AG10803 (cell line): Measurements from ENCODE around the gene LGALS7.

Experiments
- DNase-seq: peaks from one replicate; pipeline ENCODE4 v3.0.0; 2010; ENCODE audit warnings: low read depth
- H3K4me3 ChIP-seq: 2 replicates; pipeline ENCODE4 v1.5.1; 2011; ENCODE audit warnings: mild to moderate bottlenecking, low read length, control low read depth
- TF ChIP-seq, protein P1 (sequence below): conservative IDR thresholded peaks from 2 replicates; pipeline ENCODE4 v1.5.1; 2011; ENCODE audit warnings: mild to moderate bottlenecking, low read length, control low read depth, inconsistent platforms

Gene LGALS7

DNA sequence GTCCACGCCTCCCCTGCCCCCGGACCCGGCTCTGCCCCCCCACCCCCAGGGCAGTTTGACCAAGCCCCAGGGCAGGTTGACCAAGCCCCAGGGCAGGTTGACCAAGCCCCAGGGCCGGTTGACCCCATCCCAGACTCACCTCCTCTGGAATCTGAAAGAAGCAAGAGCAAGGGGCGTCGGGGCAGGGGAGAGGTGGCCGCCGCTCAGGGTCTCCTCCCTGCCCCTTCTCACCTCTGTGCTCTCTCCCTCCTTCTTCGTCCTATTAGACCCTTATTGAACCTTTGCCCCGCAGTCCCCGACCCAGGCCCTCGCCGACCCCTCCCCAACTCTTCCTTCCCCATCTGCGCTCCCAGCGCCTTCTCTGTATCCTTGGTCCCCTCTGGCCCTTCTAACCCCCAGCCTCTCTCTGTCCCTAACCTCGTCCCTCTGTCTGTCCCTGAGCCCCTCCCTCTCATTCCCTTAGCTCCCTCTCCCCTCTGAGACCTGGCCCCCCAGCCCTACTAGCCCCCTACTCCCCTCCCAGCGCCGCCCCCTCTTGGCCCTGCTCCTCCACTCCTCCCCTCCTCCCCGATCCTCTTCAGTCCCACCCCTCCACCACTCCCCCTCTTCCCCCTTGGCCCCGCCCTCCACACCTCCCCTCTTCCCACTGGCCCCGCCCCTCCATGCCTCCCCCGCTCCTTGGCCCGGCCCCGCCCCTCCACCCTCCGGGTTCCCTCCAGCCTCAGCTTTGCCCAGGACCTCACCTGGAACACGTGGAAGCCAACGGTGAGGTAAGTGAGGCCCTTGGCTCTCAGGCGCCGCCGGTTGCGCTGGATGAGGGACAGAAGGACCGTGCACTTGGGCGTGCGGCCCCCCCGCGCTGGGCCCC lies 36.7 kb downstream of the LGALS7 start:
- no peak overlapping the region for H3K4me3 ChIP-seq
- TF ChIP-seq, protein P1, sequence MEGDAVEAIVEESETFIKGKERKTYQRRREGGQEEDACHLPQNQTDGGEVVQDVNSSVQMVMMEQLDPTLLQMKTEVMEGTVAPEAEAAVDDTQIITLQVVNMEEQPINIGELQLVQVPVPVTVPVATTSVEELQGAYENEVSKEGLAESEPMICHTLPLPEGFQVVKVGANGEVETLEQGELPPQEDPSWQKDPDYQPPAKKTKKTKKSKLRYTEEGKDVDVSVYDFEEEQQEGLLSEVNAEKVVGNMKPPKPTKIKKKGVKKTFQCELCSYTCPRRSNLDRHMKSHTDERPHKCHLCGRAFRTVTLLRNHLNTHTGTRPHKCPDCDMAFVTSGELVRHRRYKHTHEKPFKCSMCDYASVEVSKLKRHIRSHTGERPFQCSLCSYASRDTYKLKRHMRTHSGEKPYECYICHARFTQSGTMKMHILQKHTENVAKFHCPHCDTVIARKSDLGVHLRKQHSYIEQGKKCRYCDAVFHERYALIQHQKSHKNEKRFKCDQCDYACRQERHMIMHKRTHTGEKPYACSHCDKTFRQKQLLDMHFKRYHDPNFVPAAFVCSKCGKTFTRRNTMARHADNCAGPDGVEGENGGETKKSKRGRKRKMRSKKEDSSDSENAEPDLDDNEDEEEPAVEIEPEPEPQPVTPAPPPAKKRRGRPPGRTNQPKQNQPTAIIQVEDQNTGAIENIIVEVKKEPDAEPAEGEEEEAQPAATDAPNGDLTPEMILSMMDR = no peak
- peak; percentile 19 for DNase-seq

DNA sequence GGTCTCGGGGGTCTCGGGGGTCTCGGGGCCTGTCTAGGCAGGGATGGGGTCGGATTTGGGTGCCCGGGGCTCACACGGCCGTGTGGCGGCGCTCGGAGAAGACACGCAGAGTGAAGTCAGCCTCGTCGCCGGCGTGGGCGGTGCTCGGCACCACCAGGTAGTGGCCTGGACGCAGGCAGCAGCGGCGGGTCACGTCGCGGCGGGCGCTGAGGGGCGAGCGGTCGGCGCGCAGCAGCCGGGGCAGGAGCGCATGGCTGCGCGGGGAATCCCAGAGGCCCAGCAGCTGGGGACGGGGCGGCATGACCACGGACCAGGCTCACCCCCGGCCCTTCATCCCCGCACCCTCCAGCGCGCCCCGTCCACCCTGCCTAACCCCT lies 37.3 kb downstream of the LGALS7 start:
- TF ChIP-seq, protein P1 = no peak
- peak overlapping the region; percentile 43 for H3K4me3 ChIP-seq
- DNase-seq = peak; percentile 16

GRCh38 chr19:38735257-38735686 lies 38.0 kb downstream of the LGALS7 start:
- TF ChIP-seq, protein P1 = no peak
- H3K4me3 ChIP-seq = no peak overlapping the region
- no peak for DNase-seq

DNA sequence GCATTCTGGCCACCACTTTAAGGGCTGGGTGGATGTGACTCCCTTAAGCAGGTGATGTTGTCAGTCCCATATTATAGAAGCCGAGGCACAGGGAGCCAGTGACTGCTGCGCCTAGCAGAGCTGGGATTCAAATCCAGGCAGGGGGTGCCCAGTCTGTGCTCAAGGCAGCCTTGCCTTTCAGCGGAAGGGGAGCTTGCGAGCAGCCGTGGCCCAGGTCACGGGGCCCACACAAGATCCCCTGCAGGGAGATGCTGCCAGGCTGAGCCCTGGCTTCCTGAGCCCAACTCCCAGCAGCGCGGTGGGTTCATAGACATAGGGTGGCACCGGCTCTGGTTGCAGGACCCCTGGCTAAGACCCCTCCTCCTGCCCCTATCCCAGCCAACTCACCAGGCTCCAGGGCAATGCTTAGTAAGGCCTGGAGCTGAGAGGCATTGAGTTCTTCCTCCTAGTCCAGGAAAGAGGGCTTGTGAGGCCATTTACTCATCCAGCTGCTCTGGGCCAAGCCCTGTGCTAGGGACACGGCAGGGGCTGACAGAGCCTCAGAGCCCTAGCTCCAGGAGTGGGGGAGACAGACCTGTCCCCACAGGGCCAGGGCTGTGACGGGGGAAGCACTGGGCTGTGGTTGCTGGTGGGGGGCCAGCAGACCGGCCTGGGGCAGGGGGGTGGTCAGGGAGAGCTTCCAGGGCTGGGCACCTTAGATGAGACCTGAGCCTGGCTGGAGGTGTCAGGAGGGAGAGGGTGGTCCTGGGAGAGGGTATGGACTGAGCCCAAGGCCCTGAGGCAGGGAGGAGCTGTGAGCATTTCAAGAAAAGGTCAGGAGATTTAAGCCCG lies 38.7 kb downstream of the LGALS7 start:
- TF ChIP-seq, protein P1 = no peak
- peak; percentile 16 for DNase-seq
- no peak overlapping the region for H3K4me3 ChIP-seq

- H3K4me3 ChIP-seq = no peak overlapping the region
- no peak for DNase-seq
- TF ChIP-seq, protein P1 = no peak
Observed at GRCh38 chr19:38734176-38734425, 39.2 kb downstream of the LGALS7 start.

DNA sequence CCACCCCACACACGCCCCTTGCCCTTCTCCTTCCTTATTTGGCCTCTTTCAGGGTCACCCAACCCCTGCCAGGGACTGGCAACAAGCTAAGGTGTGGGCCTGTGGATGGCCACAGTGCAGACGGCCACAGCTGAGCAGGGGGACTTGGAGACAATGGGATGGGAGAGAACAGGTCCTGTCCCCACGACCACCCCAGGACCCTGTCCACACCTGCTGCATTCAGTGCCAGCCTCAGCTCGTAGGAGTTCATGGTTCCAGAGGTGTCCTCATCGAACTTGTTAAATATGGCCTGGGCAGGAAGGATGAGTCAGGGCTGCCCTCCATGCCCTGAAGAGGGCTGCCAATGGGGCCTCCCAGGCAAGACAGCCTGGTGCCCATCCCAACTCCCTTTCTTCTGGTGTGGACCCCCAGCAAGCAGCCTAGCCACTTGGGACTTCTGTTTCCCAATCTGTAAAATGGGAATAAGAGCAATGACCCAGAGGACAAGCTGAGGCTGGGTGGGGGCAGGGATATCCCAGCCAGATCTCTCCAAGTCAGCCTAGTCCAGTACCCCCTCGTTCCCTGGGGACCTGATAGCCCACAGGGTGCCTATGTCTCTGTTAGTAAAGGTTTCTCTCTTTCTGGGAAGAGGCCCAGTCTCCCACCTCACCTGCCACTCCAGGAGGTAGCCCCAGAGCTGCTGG lies 39.7 kb downstream of the LGALS7 start:
- TF ChIP-seq, protein P1 = no peak
- peak; percentile 28 for DNase-seq
- H3K4me3 ChIP-seq = no peak overlapping the region
